ENCODE data around the gene ZBTB12.

DNA sequence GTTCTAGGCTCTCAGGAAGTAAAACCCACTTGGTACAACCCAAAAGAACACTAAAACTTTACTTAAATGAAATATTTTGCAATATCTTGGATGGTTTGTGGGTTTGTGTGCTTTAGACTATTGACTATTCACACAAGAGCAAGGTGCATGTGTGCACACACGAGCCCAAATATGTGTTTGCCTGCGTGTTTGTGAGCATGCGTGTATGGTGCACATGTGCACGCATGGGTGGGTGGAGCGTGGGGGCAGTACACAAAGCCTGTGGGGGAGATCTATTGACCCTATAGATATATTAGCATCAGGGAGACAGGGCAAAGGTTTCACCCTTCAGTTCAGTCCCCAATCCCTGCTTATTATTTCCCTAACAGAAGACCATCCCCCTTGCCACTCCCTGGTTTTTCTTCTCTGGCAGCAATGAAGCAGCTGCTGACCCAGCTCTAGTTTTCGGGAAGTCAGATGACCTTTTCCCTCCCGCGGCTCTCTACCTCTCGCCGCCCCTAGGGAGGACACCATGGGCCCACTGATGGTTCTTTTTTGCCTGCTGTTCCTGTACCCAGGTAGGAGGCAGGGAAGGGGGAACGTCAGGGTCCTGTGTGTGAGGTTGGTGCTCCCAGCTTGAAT lies 25.5 kb upstream of the ZBTB12 start, which contains the start of gene C2:
- TF ChIP-seq, protein P1, sequence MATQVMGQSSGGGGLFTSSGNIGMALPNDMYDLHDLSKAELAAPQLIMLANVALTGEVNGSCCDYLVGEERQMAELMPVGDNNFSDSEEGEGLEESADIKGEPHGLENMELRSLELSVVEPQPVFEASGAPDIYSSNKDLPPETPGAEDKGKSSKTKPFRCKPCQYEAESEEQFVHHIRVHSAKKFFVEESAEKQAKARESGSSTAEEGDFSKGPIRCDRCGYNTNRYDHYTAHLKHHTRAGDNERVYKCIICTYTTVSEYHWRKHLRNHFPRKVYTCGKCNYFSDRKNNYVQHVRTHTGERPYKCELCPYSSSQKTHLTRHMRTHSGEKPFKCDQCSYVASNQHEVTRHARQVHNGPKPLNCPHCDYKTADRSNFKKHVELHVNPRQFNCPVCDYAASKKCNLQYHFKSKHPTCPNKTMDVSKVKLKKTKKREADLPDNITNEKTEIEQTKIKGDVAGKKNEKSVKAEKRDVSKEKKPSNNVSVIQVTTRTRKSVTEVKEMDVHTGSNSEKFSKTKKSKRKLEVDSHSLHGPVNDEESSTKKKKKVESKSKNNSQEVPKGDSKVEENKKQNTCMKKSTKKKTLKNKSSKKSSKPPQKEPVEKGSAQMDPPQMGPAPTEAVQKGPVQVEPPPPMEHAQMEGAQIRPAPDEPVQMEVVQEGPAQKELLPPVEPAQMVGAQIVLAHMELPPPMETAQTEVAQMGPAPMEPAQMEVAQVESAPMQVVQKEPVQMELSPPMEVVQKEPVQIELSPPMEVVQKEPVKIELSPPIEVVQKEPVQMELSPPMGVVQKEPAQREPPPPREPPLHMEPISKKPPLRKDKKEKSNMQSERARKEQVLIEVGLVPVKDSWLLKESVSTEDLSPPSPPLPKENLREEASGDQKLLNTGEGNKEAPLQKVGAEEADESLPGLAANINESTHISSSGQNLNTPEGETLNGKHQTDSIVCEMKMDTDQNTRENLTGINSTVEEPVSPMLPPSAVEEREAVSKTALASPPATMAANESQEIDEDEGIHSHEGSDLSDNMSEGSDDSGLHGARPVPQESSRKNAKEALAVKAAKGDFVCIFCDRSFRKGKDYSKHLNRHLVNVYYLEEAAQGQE (IDR thresholded peaks at IDR 0.05; ENCODE audit: borderline replicate concordance), result no peak
- TF ChIP-seq, protein P1 (CRISPR knock-in tag; IDR thresholded peaks at IDR 0.05; ENCODE audit: low read depth), result no peak
- TF ChIP-seq SETDB1 (IDR thresholded peaks at IDR 0.05; ENCODE audit: low read length) (no peak), UBTF (IDR thresholded peaks at IDR 0.05; ENCODE audit: borderline replicate concordance in 1 of 2, low read depth in 2 of 2, low read length in 2 of 2) (no peak), ZNF239 (CRISPR knock-in tag; IDR thresholded peaks at IDR 0.05) (no peak), GABPB1 (CRISPR knock-in tag; IDR thresholded peaks at IDR 0.05) (no peak), NBN (IDR thresholded peaks at IDR 0.05; ENCODE audit: low read depth) (no peak)
- TF ChIP-seq, protein P2, sequence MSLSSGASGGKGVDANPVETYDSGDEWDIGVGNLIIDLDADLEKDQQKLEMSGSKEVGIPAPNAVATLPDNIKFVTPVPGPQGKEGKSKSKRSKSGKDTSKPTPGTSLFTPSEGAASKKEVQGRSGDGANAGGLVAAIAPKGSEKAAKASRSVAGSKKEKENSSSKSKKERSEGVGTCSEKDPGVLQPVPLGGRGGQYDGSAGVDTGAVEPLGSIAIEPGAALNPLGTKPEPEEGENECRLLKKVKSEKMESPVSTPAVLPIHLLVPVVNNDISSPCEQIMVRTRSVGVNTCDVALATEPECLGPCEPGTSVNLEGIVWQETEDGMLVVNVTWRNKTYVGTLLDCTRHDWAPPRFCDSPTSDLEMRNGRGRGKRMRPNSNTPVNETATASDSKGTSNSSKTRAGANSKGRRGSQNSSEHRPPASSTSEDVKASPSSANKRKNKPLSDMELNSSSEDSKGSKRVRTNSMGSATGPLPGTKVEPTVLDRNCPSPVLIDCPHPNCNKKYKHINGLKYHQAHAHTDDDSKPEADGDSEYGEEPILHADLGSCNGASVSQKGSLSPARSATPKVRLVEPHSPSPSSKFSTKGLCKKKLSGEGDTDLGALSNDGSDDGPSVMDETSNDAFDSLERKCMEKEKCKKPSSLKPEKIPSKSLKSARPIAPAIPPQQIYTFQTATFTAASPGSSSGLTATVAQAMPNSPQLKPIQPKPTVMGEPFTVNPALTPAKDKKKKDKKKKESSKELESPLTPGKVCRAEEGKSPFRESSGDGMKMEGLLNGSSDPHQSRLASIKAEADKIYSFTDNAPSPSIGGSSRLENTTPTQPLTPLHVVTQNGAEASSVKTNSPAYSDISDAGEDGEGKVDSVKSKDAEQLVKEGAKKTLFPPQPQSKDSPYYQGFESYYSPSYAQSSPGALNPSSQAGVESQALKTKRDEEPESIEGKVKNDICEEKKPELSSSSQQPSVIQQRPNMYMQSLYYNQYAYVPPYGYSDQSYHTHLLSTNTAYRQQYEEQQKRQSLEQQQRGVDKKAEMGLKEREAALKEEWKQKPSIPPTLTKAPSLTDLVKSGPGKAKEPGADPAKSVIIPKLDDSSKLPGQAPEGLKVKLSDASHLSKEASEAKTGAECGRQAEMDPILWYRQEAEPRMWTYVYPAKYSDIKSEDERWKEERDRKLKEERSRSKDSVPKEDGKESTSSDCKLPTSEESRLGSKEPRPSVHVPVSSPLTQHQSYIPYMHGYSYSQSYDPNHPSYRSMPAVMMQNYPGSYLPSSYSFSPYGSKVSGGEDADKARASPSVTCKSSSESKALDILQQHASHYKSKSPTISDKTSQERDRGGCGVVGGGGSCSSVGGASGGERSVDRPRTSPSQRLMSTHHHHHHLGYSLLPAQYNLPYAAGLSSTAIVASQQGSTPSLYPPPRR (CRISPR knock-in tag; IDR thresholded peaks at IDR 0.05; ENCODE audit: borderline replicate concordance), result no peak
- TF ChIP-seq, protein P3, sequence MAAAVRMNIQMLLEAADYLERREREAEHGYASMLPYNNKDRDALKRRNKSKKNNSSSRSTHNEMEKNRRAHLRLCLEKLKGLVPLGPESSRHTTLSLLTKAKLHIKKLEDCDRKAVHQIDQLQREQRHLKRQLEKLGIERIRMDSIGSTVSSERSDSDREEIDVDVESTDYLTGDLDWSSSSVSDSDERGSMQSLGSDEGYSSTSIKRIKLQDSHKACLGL (CRISPR knock-in tag; IDR thresholded peaks at IDR 0.05; ENCODE audit: borderline replicate concordance, poor library complexity, severe bottlenecking), result no peak
- TF ChIP-seq, protein P4, sequence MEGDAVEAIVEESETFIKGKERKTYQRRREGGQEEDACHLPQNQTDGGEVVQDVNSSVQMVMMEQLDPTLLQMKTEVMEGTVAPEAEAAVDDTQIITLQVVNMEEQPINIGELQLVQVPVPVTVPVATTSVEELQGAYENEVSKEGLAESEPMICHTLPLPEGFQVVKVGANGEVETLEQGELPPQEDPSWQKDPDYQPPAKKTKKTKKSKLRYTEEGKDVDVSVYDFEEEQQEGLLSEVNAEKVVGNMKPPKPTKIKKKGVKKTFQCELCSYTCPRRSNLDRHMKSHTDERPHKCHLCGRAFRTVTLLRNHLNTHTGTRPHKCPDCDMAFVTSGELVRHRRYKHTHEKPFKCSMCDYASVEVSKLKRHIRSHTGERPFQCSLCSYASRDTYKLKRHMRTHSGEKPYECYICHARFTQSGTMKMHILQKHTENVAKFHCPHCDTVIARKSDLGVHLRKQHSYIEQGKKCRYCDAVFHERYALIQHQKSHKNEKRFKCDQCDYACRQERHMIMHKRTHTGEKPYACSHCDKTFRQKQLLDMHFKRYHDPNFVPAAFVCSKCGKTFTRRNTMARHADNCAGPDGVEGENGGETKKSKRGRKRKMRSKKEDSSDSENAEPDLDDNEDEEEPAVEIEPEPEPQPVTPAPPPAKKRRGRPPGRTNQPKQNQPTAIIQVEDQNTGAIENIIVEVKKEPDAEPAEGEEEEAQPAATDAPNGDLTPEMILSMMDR (IDR thresholded peaks at IDR 0.05 in 2 of 3, conservative IDR thresholded peaks at IDR 0.05 in 1 of 3; ENCODE audit: insufficient read depth in 2 of 3, low read depth in 1 of 3, low read length in 3 of 3), result no peak
